Right lobe of liver (tissue), 4 donors: Measurements from ENCODE around the gene TTR.

Experiments used
- CTCF ChIP-seq, 4 donors: fragments of 200-600 bp in 3 of 4; fragments of 450-650 bp in 1 of 4; IDR thresholded peaks; one replicate each; pipeline versions ENCODE4 v1.5.1 to v1.8.0; 2016 to 2022; ENCODE audit warnings: antibody characterized with exemption in 4 of 4, mild to moderate bottlenecking in 2 of 4
- POLR2A ChIP-seq: fragments of 450-650 bp; IDR thresholded peaks from one replicate; pipeline ENCODE4 v1.6.1; 2017; ENCODE audit warnings: antibody characterized with exemption, mild to moderate bottlenecking
- donor health status: DM: no; HTN: no; CAD: no.
- donor health status: DM: no; HTN: no; CAD: no.
- donor health status: DM: no; HTN: yes; CAD: no.

DNA sequence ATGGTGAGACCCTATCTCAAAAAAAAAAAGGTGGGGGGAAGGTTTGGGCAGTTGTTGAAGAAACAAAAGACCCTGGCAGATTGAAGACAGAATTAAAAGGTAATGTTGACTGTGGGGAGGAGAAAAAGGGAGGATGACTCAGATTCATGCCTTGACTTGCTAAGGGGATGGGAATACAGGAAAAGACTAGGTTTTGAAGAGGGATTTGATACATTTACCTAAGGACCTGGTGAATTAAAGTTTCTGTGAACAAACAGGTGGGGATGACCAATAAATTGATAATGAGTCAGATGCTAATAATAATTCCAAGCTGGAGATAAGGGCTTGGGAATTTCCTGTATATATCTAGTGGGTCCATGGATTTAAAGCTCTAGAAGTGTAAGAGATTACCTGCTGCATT, 27.6 kb downstream of the TTR start:
- TF ChIP-seq CTCF (IDR thresholded peaks at IDR 0.05) (no peak), POLR2A (no peak)
